ENCODE results near the gene GLYR1. TPM values are rescaled to one million over a fixed set of nuclear protein-coding genes. Genes with fewer than 3 reads are reported as not detected.

GLYR1 gene
- total and polyA plus RNA-seq, 4 donors = 18.1 to 50.2 (median 40.6) TPM

DNA sequence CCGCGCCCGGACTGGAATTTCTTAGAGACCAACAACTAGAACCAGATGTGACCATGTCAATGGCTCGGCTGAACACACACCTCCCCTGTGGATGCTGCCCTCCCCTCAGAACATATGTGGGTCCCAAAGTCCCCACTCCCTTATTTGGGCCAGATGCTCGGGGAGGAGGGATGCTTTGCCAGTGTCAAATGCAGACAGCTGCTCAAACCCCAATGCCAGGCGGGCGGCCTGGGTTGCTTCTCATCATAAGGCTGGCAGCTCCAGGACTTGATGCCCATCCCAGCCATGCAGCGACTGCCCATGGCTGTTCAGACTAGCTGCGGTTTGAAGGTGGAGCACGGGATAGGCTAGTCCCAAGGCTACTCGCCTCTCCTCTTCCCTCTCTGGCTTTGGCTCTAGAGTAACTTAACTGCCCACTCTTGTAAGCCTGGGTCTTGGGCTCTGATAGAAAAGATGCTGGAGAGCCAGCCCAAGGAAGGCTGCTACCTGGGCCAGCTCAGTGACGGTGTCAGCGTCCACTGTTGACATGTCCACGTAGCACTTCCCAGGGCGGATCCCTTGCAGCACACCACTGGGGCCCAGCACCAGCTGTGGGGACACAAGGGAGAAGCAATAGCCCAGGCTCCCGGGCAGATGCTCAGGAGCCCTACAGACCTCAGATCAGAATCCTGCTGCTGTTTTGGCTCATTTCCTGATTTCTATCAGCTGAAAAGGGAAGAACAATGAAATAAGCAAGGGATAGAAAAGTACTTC, 33.7 kb downstream of the GLYR1 start:
- no peak for TF ChIP-seq FOXA1 (IDR thresholded peaks at IDR 0.05)
- TF ChIP-seq FOXA2 (IDR thresholded peaks at IDR 0.05) = no peak
- TF ChIP-seq REST (IDR thresholded peaks at IDR 0.05) = no peak
- no peak for TF ChIP-seq MAX (IDR thresholded peaks at IDR 0.05)
- TF ChIP-seq CTCF (IDR thresholded peaks at IDR 0.05; ENCODE audit: low read depth, low read length, missing input control) = no peak
- no peak for TF ChIP-seq ZBTB33 (IDR thresholded peaks at IDR 0.05)
- no peak for TF ChIP-seq NR2F2 (IDR thresholded peaks at IDR 0.05)
- no peak for TF ChIP-seq HNF4A (conservative IDR thresholded peaks at IDR 0.05)
- TF ChIP-seq GABPA (IDR thresholded peaks at IDR 0.05 in 1 of 2, conservative IDR thresholded peaks at IDR 0.05 in 1 of 2) = no peak
- no peak for TF ChIP-seq EGR1 (IDR thresholded peaks at IDR 0.05; ENCODE audit: low read depth in 2 of 2)
- TF ChIP-seq JUND (IDR thresholded peaks at IDR 0.05) = no peak
- TF ChIP-seq TAF1 (conservative IDR thresholded peaks at IDR 0.05) = no peak
- TF ChIP-seq YY1 (IDR thresholded peaks at IDR 0.05) = no peak
- no peak for TF ChIP-seq HNF4G (IDR thresholded peaks at IDR 0.05)
- Histone ChIP-seq H3K36me3 (ENCODE audit: control insufficient read depth in 4 of 4, insufficient read depth in 3 of 4, low read depth in 1 of 4, low read length in 3 of 4) (peaks cover 15 to 58% (median 34%) of the 10 kb centered on the region in 4 donors), H3K9me3 (ENCODE audit: control insufficient read depth in 4 of 4, low read length in 3 of 4) (no peaks in the 10 kb centered on the region), H3K9ac (ENCODE audit: low read depth in 1 of 2, low read length in 2 of 2) (no peak overlapping the region), H3K4me3 (ENCODE audit: low read depth in 1 of 3, low read length in 3 of 3) (no peak overlapping the region), H3K4me1 (ENCODE audit: control insufficient read depth in 4 of 4, insufficient read depth in 4 of 4, low read length in 3 of 4) (no peaks in the 10 kb centered on the region), H3K27me3 (ENCODE audit: control insufficient read depth in 4 of 4, insufficient read depth in 4 of 4, low read length in 3 of 4) (no peaks in the 10 kb centered on the region), H3K27ac (ENCODE audit: low read depth in 1 of 2, low read length in 2 of 2) (no peak overlapping the region)
- no peak for DNase-seq (ENCODE audit: low spot score)
- 96% methylated on average over 16 of the region's 16 CpGs for WGBS

DNA sequence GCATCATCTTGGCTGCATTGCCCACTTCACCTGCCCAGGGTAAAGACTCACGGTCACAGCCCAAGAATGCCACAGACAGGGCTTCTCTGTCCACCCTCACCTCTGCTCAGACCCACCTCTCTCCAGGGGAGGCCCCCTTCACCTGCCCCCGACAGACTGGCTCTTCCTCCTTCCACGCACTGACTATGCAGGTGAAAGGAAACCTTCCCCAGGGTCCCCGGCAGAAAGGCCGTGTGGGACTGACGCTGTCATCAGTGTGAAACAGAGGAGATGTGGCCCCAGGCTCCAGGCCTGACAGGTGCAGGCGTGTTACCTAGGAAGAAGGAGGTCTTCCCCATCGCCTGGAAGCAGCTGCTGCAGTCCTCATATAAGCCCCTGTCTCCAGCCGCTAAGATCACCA, 35.3 kb downstream of the GLYR1 start:
- H3K27me3 ChIP-seq (ENCODE audit: control insufficient read depth in 4 of 4, insufficient read depth in 4 of 4, low read length in 3 of 4) = no peaks in the 10 kb centered on the region
- H3K9ac ChIP-seq (ENCODE audit: low read depth in 1 of 2, low read length in 2 of 2) = no peak overlapping the region
- H3K9me3 ChIP-seq (ENCODE audit: control insufficient read depth in 4 of 4, low read length in 3 of 4) = no peaks in the 10 kb centered on the region
- peaks cover 15 to 58% (median 30%) of the 10 kb centered on the region in 4 donors for H3K36me3 ChIP-seq (ENCODE audit: control insufficient read depth in 4 of 4, insufficient read depth in 3 of 4, low read depth in 1 of 4, low read length in 3 of 4)
- no peak overlapping the region for H3K27ac ChIP-seq (ENCODE audit: low read depth in 1 of 2, low read length in 2 of 2)
- 96% methylated on average over 9 of the region's 9 CpGs for WGBS
- DNase-seq (ENCODE audit: low spot score) = no peak
- H3K4me1 ChIP-seq (ENCODE audit: control insufficient read depth in 4 of 4, insufficient read depth in 4 of 4, low read length in 3 of 4) = no peaks in the 10 kb centered on the region
- H3K4me3 ChIP-seq (ENCODE audit: low read depth in 1 of 3, low read length in 3 of 3) = no peak overlapping the region
- TF ChIP-seq EGR1 (IDR thresholded peaks at IDR 0.05; ENCODE audit: low read depth in 2 of 2) (no peak), SP1 (IDR thresholded peaks at IDR 0.05) (no peak), FOXA2 (IDR thresholded peaks at IDR 0.05) (no peak), RAD21 (IDR thresholded peaks at IDR 0.05) (no peak), REST (IDR thresholded peaks at IDR 0.05) (no peak), ATF3 (IDR thresholded peaks at IDR 0.05) (no peak), MAX (IDR thresholded peaks at IDR 0.05) (no peak), HNF4A (conservative IDR thresholded peaks at IDR 0.05) (no peak), CTCF (IDR thresholded peaks at IDR 0.05; ENCODE audit: low read depth, low read length, missing input control) (no peak)
